OCI-LY3 (cell line): ENCODE results near the gene SMARCE1.
A peak's percentile ranks its signal among the peaks of the same experiment; 100 is the strongest.
"Not testable (repeated sequence)": the region's sequence is repeated elsewhere in the genome, so short reads cannot be mapped to it uniquely, and the experiment has no call there.

ENCODE experiments used
- H2AFZ ChIP-seq: fragments of 200-600, 300-600 bp; shearing (Covaris generic); 2 replicates; pipeline ENCODE4 v1.6.0; 2014; ENCODE audit warnings: antibody characterized with exemption, low read depth, low read length
- H3K27ac ChIP-seq: fragments of 200-600, 300-600 bp; sonication (generic); 2 replicates; pipeline ENCODE4 v1.5.1; 2014; ENCODE audit warnings: mild to moderate bottlenecking, low read length, moderate library complexity, mixed read lengths
- H3K27me3 ChIP-seq: fragments of 200-600, 300-600 bp; sonication (generic); 2 replicates; pipeline ENCODE4 v1.6.1; 2014; ENCODE audit warnings: low read depth, low read length, mixed read lengths
- H3K36me3 ChIP-seq: fragments of 200-600, 300-600 bp; sonication (generic); replicated peaks from 2 replicates; pipeline ENCODE3; 2014; ENCODE audit warnings: low read depth, low read length, mixed read lengths
- H3K4me1 ChIP-seq: fragments of 300-600, 200-600 bp; sonication (generic); 2 replicates; pipeline ENCODE4 v1.6.1; 2014; ENCODE audit warnings: low read length, mixed read lengths
- H3K4me2 ChIP-seq: fragments of 200-600, 300-600 bp; sonication (generic); 2 replicates; pipeline ENCODE4 v1.6.1; 2014; ENCODE audit warnings: low read length, mixed read lengths
- H3K4me3 ChIP-seq: fragments of 300-600, 200-600 bp; sonication (generic); 2 replicates; pipeline ENCODE4 v1.5.1; 2014; ENCODE audit warnings: antibody characterized with exemption, mild to moderate bottlenecking, low read length, moderate library complexity
- H3K79me2 ChIP-seq: fragments of 300-600, 200-600 bp; shearing (Covaris generic); 2 replicates; pipeline ENCODE4 v1.6.1; 2014; ENCODE audit warnings: mild to moderate bottlenecking, low read length, mixed read lengths
- H3K9ac ChIP-seq: fragments of 300-600, 200-600 bp; shearing (Covaris generic); 2 replicates; pipeline ENCODE4 v1.6.0; 2014; ENCODE audit warnings: mild to moderate bottlenecking, low read length, moderate library complexity
- H3K9me3 ChIP-seq: fragments of 200-600, 300-600 bp; shearing (Covaris generic); 2 replicates; pipeline ENCODE4 v1.6.1; 2014; ENCODE audit warnings: low read length, mixed read lengths; ENCODE audit not compliant: insufficient read depth
- H4K20me1 ChIP-seq: fragments of 200-600, 300-600 bp; sonication (generic); 2 replicates; pipeline ENCODE4 v1.6.1; 2016; ENCODE audit warnings: low read length, mixed read lengths; ENCODE audit not compliant: insufficient read depth
- CTCF ChIP-seq: fragments of 200-600, 300-600 bp; sonication (generic); IDR thresholded peaks from 2 replicates; pipeline ENCODE4 v1.5.1; 2014; ENCODE audit warnings: antibody characterized with exemption, low read length, low read depth
- EZH2phosphoT487 ChIP-seq: fragments of 200-600 bp; shearing (Covaris generic); IDR thresholded peaks from 2 replicates; pipeline ENCODE4 v1.6.1; 2018; ENCODE audit warnings: antibody characterized with exemption, mixed run types, low read depth

SMARCE1 gene

GRCh38 chr17:40588552-40588951, 59.1 kb downstream of the SMARCE1 start:
- H3K9ac ChIP-seq: no peak overlapping the region
- no peaks in the 10 kb centered on the region for H3K27me3 ChIP-seq
- H3K9me3 ChIP-seq: no peaks in the 10 kb centered on the region
- peaks cover 3% of the 10 kb centered on the region; the same call in 1 of the 2 replicates for H3K4me1 ChIP-seq
- no peak overlapping the region for H3K27ac ChIP-seq
- no peaks in the 10 kb centered on the region for H3K36me3 ChIP-seq
- no peaks in the 10 kb centered on the region for H4K20me1 ChIP-seq
- no peaks in the 10 kb centered on the region for H3K79me2 ChIP-seq
- TF ChIP-seq CTCF: no peak
- no peak for TF ChIP-seq EZH2phosphoT487
- H3K4me2 ChIP-seq: no peak overlapping the region
- no peak overlapping the region for H2AFZ ChIP-seq
- no peak overlapping the region for H3K4me3 ChIP-seq

GRCh38 chr17:40586264-40586663, 61.4 kb downstream of the SMARCE1 start:
- not testable (repeated sequence) for H3K9ac ChIP-seq, H3K79me2 ChIP-seq, H3K9me3 ChIP-seq, H3K36me3 ChIP-seq, H3K4me2 ChIP-seq, H2AFZ ChIP-seq, H3K4me3 ChIP-seq, H4K20me1 ChIP-seq, H3K27me3 ChIP-seq, H3K27ac ChIP-seq
- peaks cover 18% of the 10 kb centered on the region for H3K4me1 ChIP-seq

- H3K27me3 ChIP-seq, H3K9ac ChIP-seq, H2AFZ ChIP-seq, H3K9me3 ChIP-seq, H3K4me3 ChIP-seq, H4K20me1 ChIP-seq, H3K4me2 ChIP-seq, H3K36me3 ChIP-seq, H3K27ac ChIP-seq, H3K79me2 ChIP-seq: not testable (repeated sequence)
- peaks cover 21% of the 10 kb centered on the region for H3K4me1 ChIP-seq
Observed at GRCh38 chr17:40584950-40585349, 62.7 kb downstream of the SMARCE1 start.

GRCh38 chr17:40582328-40582901, 65.2 kb downstream of the SMARCE1 start:
- no peaks in the 10 kb centered on the region for H3K27me3 ChIP-seq
- H3K4me1 ChIP-seq: peaks cover 30% of the 10 kb centered on the region
- peak overlapping the region; percentile 38 for H3K4me3 ChIP-seq
- H3K4me2 ChIP-seq: peak overlapping the region; percentile 66
- H2AFZ ChIP-seq: peak overlapping the region; percentile 91
- no peak overlapping the region for H3K9ac ChIP-seq
- H3K79me2 ChIP-seq: no peaks in the 10 kb centered on the region
- TF ChIP-seq CTCF: no peak
- TF ChIP-seq EZH2phosphoT487: no peak
- H3K36me3 ChIP-seq: no peaks in the 10 kb centered on the region
- no peaks in the 10 kb centered on the region for H3K9me3 ChIP-seq
- no peaks in the 10 kb centered on the region for H4K20me1 ChIP-seq
- no peak overlapping the region for H3K27ac ChIP-seq

GRCh38 chr17:40580140-40580539, 67.5 kb downstream of the SMARCE1 start:
- no peak overlapping the region for H3K4me2 ChIP-seq
- H3K4me1 ChIP-seq: peaks cover 46% of the 10 kb centered on the region
- H2AFZ ChIP-seq: no peak overlapping the region
- no peak for TF ChIP-seq EZH2phosphoT487
- TF ChIP-seq CTCF: no peak
- H4K20me1 ChIP-seq: no peaks in the 10 kb centered on the region
- no peak overlapping the region for H3K27ac ChIP-seq
- peaks cover 3% of the 10 kb centered on the region; the same call in 1 of the 2 replicates for H3K27me3 ChIP-seq
- no peak overlapping the region for H3K9ac ChIP-seq
- H3K9me3 ChIP-seq: peaks cover 4% of the 10 kb centered on the region; the same call in 1 of the 2 replicates
- H3K79me2 ChIP-seq: peaks cover 3% of the 10 kb centered on the region; the same call in 1 of the 2 replicates
- H3K4me3 ChIP-seq: no peak overlapping the region
- peaks cover 4% of the 10 kb centered on the region for H3K36me3 ChIP-seq
